ENCODE data around the gene WDFY1. TPM values are rescaled to one million over a fixed set of nuclear protein-coding genes. Genes with fewer than 3 reads are reported as not detected.

The WDFY1 gene
- total and polyA plus RNA-seq, 9 of the 15 experiments (the other 6 are each of a cell fraction or from before 2014, with no cell fraction given), result 5.4 to 27.6 (median 17.5) TPM

- Histone ChIP-seq H3K36me3 (ENCODE audit: control insufficient read depth, insufficient read depth, low read length) (peaks cover 20% of the 10 kb centered on the region; the same call in 2 of the 3 replicates), H3K9ac (ENCODE audit: insufficient read depth in 1 of 2, low read depth in 2 of 2, low read length in 2 of 2) (no peak overlapping the region), H3K27ac (ENCODE audit: extremely low read depth, low read depth, low read length) (no peak overlapping the region), H3K4me1 (replicated peaks in 1 of 2; ENCODE audit: control insufficient read depth in 2 of 2, insufficient read depth in 2 of 2, low read length in 2 of 2) (no peaks in the 10 kb centered on the region), H3K4me3 (no peak overlapping the region), H3K9me1 (ENCODE audit: control insufficient read depth, insufficient read depth, low read length) (no peaks in the 10 kb centered on the region), H3K79me2 (ENCODE audit: control insufficient read depth, insufficient read depth, low read length) (no peaks in the 10 kb centered on the region), H3K4me2 (ENCODE audit: insufficient read depth, low read length) (no peak overlapping the region), H4K20me1 (replicated peaks; ENCODE audit: control insufficient read depth, insufficient read depth, low read length) (no peaks in the 10 kb centered on the region), H2AFZ (ENCODE audit: low read depth, low read length) (no peak overlapping the region), H3K9me3 (replicated peaks; ENCODE audit: control insufficient read depth, insufficient read depth, low read depth, low read length) (no peaks in the 10 kb centered on the region), H3K27me3 (ENCODE audit: control insufficient read depth in 2 of 2, insufficient read depth in 2 of 2, low read length in 2 of 2) (no peaks in the 10 kb centered on the region)
- in situ Hi-C loops (cut with MboI) (no loop called here), intact Hi-C loops (cut with micrococcal nuclease) (no loop called here)
- 96% methylated on average over 2 of the region's 2 CpGs for WGBS (ENCODE audit: insufficient coverage, low coverage, missing lambda C conversion rate)
- no TSS peak for BruUV-seq (replicated peaks)
- ChIA-PET POLR2A (no interaction called here), CTCF (ENCODE audit: low intra/inter-chr PET ratio) (no interaction called here)
- no peak for TF ChIP-seq EGR1 (conservative IDR thresholded peaks at IDR 0.05)
- no peak for TF ChIP-seq PTBP1 (IDR thresholded peaks at IDR 0.05; ENCODE audit: low read depth, low read length)
- TF ChIP-seq HDAC6 (IDR thresholded peaks at IDR 0.05; ENCODE audit: low read depth, low read length), result no peak
- no peak for TF ChIP-seq SRSF3 (IDR thresholded peaks at IDR 0.05; ENCODE audit: insufficient read depth, low read length)
- ATAC-seq, result no peak
- no peak for DNase-seq (ENCODE audit: extremely low read depth in 1 of 4, low spot score in 3 of 4)
- FAIRE-seq, result no peak
Measured at GRCh38 chr2:223901854-223902253, 43.3 kb downstream of the WDFY1 start.

GRCh38 chr2:223901311-223901710, 43.8 kb downstream of the WDFY1 start:
- no peaks in the 10 kb centered on the region for H3K79me2 ChIP-seq (ENCODE audit: control insufficient read depth, insufficient read depth, low read length)
- 64% methylated on average over 4 of the region's 5 CpGs for WGBS (ENCODE audit: insufficient coverage, low coverage, missing lambda C conversion rate)
- FAIRE-seq (no peak), DNase-seq (ENCODE audit: extremely low read depth in 1 of 4, low spot score in 3 of 4) (no peak), ATAC-seq (no peak)
- intact Hi-C loops (cut with micrococcal nuclease) (no loop called here), in situ Hi-C loops (cut with MboI) (no loop called here)
- H3K9ac ChIP-seq (ENCODE audit: insufficient read depth in 1 of 2, low read depth in 2 of 2, low read length in 2 of 2), result no peak overlapping the region
- no peaks in the 10 kb centered on the region for H3K9me3 ChIP-seq (replicated peaks; ENCODE audit: control insufficient read depth, insufficient read depth, low read depth, low read length)
- H3K4me3 ChIP-seq, result no peak overlapping the region
- no peaks in the 10 kb centered on the region for H4K20me1 ChIP-seq (replicated peaks; ENCODE audit: control insufficient read depth, insufficient read depth, low read length)
- peaks cover 20% of the 10 kb centered on the region; the same call in 2 of the 3 replicates for H3K36me3 ChIP-seq (ENCODE audit: control insufficient read depth, insufficient read depth, low read length)
- H3K27ac ChIP-seq (ENCODE audit: extremely low read depth, low read depth, low read length), result no peak overlapping the region
- H3K4me1 ChIP-seq (replicated peaks in 1 of 2; ENCODE audit: control insufficient read depth in 2 of 2, insufficient read depth in 2 of 2, low read length in 2 of 2), result no peaks in the 10 kb centered on the region
- H3K9me1 ChIP-seq (ENCODE audit: control insufficient read depth, insufficient read depth, low read length), result no peaks in the 10 kb centered on the region
- BruUV-seq (replicated peaks), result no TSS peak
- H3K4me2 ChIP-seq (ENCODE audit: insufficient read depth, low read length), result no peak overlapping the region
- ChIA-PET POLR2A (interaction anchor here (0.6 kb wide), 1 partner anchor 45 kb away, joined by 3 read pairs; no protein-coding TSS in a partner anchor), CTCF (ENCODE audit: low intra/inter-chr PET ratio) (no interaction called here)
- H3K27me3 ChIP-seq (ENCODE audit: control insufficient read depth in 2 of 2, insufficient read depth in 2 of 2, low read length in 2 of 2), result no peaks in the 10 kb centered on the region
- no peak overlapping the region for H2AFZ ChIP-seq (ENCODE audit: low read depth, low read length)
- TF ChIP-seq GTF2B (IDR thresholded peaks at IDR 0.05; ENCODE audit: extremely low read depth, insufficient read length) (no peak), PML (IDR thresholded peaks at IDR 0.05; ENCODE audit: low read length) (no peak), PRMT5 (CRISPR knock-in tag; IDR thresholded peaks at IDR 0.05) (no peak), ZNF766 (CRISPR knock-in tag; conservative IDR thresholded peaks at IDR 0.05) (no peak)

Measured in K562 (cell line).